WTC11 (cell line): ENCODE measurements around the gene AARSD1.
"Not testable (repeated sequence)": the region's sequence is repeated elsewhere in the genome, so short reads cannot be mapped to it uniquely, and the experiment has no call there.

Source experiments
- CBFB ChIP-seq: sonication (generic); formaldehyde crosslinking; IDR thresholded peaks from 2 replicates; pipeline ENCODE4 v1.8.1; 2022; ENCODE audit warnings: mild to moderate bottlenecking, low read depth, missing genetic modification reagents
- JUN ChIP-seq: sonication (generic); formaldehyde crosslinking; IDR thresholded peaks from 2 replicates; pipeline ENCODE4 v1.8.0; 2023; ENCODE audit warnings: mild to moderate bottlenecking, missing genetic modification reagents
- NFE2L1 ChIP-seq: sonication (generic); formaldehyde crosslinking; IDR thresholded peaks from 2 replicates; pipeline ENCODE4 v1.8.1; 2023; ENCODE audit warnings: missing genetic modification reagents
- TF ChIP-seq, protein P1 (sequence below): sonication (generic); formaldehyde crosslinking; IDR thresholded peaks from 2 replicates; pipeline ENCODE4 v1.8.0; 2022; ENCODE audit warnings: mild to moderate bottlenecking, missing genetic modification reagents
- TF ChIP-seq, protein P2 (sequence below): fragments of 200-600 bp; IDR thresholded peaks from 2 replicates; pipeline ENCODE4 v1.8.0; 2022; ENCODE audit warnings: antibody characterized with exemption
- TF ChIP-seq, protein P3 (sequence below): sonication (generic); formaldehyde crosslinking; IDR thresholded peaks from 2 replicates; pipeline ENCODE4 v1.8.0; 2022; ENCODE audit warnings: mild to moderate bottlenecking, missing genetic modification reagents

DNA sequence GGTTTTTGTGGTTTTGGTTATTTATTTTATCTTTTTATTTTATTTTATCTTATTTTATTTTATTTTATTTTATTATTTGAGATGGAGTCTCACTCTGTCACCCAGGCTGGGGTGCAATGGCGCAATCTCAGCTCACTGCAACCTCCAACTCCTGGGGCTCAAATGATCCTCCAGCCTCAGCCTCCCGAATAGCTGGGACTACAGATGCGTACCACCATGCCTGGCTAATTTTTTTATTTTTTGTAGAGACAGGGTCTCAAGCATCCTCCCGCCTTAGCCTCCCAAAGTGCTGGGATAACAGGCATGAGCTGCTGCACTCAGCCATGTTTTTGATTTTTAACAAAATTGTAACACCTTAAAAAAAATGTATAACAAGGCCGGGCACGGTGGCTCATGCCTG, 49.0 kb downstream of the AARSD1 start:
- TF ChIP-seq, protein P1, sequence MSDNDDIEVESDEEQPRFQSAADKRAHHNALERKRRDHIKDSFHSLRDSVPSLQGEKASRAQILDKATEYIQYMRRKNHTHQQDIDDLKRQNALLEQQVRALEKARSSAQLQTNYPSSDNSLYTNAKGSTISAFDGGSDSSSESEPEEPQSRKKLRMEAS (CRISPR knock-in tag): not testable (repeated sequence)
- TF ChIP-seq, protein P2, sequence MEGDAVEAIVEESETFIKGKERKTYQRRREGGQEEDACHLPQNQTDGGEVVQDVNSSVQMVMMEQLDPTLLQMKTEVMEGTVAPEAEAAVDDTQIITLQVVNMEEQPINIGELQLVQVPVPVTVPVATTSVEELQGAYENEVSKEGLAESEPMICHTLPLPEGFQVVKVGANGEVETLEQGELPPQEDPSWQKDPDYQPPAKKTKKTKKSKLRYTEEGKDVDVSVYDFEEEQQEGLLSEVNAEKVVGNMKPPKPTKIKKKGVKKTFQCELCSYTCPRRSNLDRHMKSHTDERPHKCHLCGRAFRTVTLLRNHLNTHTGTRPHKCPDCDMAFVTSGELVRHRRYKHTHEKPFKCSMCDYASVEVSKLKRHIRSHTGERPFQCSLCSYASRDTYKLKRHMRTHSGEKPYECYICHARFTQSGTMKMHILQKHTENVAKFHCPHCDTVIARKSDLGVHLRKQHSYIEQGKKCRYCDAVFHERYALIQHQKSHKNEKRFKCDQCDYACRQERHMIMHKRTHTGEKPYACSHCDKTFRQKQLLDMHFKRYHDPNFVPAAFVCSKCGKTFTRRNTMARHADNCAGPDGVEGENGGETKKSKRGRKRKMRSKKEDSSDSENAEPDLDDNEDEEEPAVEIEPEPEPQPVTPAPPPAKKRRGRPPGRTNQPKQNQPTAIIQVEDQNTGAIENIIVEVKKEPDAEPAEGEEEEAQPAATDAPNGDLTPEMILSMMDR: not testable (repeated sequence)
- TF ChIP-seq JUN (CRISPR knock-in tag); NFE2L1; CBFB (CRISPR knock-in tag): not testable (repeated sequence)
- TF ChIP-seq, protein P3, sequence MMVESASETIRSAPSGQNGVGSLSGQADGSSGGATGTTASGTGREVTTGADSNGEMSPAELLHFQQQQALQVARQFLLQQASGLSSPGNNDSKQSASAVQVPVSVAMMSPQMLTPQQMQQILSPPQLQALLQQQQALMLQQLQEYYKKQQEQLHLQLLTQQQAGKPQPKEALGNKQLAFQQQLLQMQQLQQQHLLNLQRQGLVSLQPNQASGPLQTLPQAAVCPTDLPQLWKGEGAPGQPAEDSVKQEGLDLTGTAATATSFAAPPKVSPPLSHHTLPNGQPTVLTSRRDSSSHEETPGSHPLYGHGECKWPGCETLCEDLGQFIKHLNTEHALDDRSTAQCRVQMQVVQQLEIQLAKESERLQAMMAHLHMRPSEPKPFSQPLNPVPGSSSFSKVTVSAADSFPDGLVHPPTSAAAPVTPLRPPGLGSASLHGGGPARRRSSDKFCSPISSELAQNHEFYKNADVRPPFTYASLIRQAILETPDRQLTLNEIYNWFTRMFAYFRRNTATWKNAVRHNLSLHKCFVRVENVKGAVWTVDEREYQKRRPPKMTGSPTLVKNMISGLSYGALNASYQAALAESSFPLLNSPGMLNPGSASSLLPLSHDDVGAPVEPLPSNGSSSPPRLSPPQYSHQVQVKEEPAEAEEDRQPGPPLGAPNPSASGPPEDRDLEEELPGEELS (CRISPR knock-in tag): not testable (repeated sequence)
